ENCODE data around the gene CATSPERE.

GRCh38 chr1:244672946-244673682 is 212.0 kb downstream of the CATSPERE start:
- no peak for TF ChIP-seq CTCF (IDR thresholded peaks at IDR 0.05 in 4 of 5, conservative IDR thresholded peaks at IDR 0.05 in 1 of 5)
- TF ChIP-seq POLR2A (IDR thresholded peaks at IDR 0.05), result no peak
